ENCODE measurements around the gene AGBL3. TPM values are rescaled to one million over a fixed set of nuclear protein-coding genes. Genes with fewer than 3 reads are reported as not detected.

The AGBL3 gene
- total and polyA plus RNA-seq, 2 of the 8 experiments (the other 6 are each of a cell fraction or from before 2014, with no cell fraction given): 1.1 to 1.9 TPM

- TF ChIP-seq CHD7 (IDR thresholded peaks at IDR 0.05; ENCODE audit: insufficient replicate concordance, low read length): no peak
- no peak for TF ChIP-seq CHD1 (IDR thresholded peaks at IDR 0.05; ENCODE audit: low read depth, low read length)
Measured at GRCh38 chr7:135159359-135160085, 173.2 kb downstream of the AGBL3 start (continued).

All from H1 (cell line).